Duodenal mucosa (tissue), 2 donors: Measurements from ENCODE around the gene EFNA5.

Experiments used
- H3K27ac ChIP-seq: one replicate; pipeline ENCODE4 v1.7.0; 2013; ENCODE audit warnings: low read depth, low read length
- H3K27me3 ChIP-seq, 2 donors: one replicate each; pipeline ENCODE4 v1.7.0; 2013; ENCODE audit warnings: low read length in 2 of 2, control low read depth in 1 of 2; ENCODE audit not compliant: insufficient read depth in 2 of 2, control insufficient read depth in 1 of 2
- H3K36me3 ChIP-seq, 2 donors: one replicate each; pipeline ENCODE4 v1.7.0; 2013; ENCODE audit warnings: low read length in 2 of 2, control low read depth in 1 of 2; ENCODE audit not compliant: insufficient read depth in 2 of 2, control insufficient read depth in 1 of 2
- H3K4me1 ChIP-seq, 2 donors: one replicate each; pipeline ENCODE4 v1.7.0; 2013; ENCODE audit warnings: low read length in 2 of 2, control low read depth in 1 of 2; ENCODE audit not compliant: insufficient read depth in 2 of 2, control insufficient read depth in 1 of 2
- H3K4me3 ChIP-seq, 2 donors: one replicate each; pipeline ENCODE4 v1.7.0; 2013; ENCODE audit warnings: low read length in 2 of 2, low read depth in 1 of 2
- H3K9ac ChIP-seq, 2 donors: one replicate each; pipeline ENCODE4 v1.7.0; 2013; ENCODE audit warnings: low read length in 2 of 2, low read depth in 1 of 2
- H3K9me3 ChIP-seq, 2 donors: one replicate each; pipeline ENCODE4 v1.7.0; 2013; ENCODE audit warnings: low read length in 2 of 2, control low read depth in 1 of 2; ENCODE audit not compliant: control insufficient read depth in 1 of 2

The EFNA5 gene

DNA sequence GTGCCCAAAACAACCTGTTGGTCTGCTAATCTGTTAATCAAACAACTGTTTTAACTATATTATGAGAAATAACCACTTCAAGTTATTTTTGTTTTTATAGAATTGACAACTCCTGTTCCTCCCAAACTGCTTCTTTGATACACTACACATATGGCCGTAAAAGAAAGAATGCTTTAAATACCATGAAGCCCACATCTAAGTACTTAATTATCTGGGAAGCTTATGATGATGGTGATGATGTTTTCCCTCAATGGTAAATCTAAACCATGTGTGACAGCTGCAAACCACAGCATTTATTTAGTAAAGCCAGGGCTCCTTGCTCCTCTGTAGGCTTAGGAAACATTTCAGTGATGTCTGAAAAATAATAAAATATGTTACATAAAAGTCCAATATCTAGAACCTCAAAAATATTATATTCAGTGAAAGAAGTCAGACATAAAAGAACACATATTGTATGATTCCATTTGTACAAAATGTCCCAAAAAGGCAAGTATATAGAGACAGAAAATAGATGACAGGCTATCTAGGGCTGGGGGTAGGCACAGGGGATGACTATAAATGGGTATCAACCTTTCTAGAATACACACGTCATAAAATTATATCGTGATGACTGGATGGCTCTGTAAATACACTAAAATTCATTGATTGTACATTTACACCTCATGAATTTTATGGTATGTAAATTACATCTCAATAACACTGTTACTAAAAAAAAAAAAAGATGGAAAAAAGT is 154.1 kb downstream of the EFNA5 start:
- H3K9me3 ChIP-seq = no peaks in the 10 kb centered on the region
- H3K27ac ChIP-seq = no peak overlapping the region
- H3K36me3 ChIP-seq = no peaks in the 10 kb centered on the region
- no peak overlapping the region for H3K9ac ChIP-seq
- no peak overlapping the region for H3K4me3 ChIP-seq
- peaks cover 0 to 3% of the 10 kb centered on the region in 2 donors for H3K4me1 ChIP-seq
- no peaks in the 10 kb centered on the region for H3K27me3 ChIP-seq

DNA sequence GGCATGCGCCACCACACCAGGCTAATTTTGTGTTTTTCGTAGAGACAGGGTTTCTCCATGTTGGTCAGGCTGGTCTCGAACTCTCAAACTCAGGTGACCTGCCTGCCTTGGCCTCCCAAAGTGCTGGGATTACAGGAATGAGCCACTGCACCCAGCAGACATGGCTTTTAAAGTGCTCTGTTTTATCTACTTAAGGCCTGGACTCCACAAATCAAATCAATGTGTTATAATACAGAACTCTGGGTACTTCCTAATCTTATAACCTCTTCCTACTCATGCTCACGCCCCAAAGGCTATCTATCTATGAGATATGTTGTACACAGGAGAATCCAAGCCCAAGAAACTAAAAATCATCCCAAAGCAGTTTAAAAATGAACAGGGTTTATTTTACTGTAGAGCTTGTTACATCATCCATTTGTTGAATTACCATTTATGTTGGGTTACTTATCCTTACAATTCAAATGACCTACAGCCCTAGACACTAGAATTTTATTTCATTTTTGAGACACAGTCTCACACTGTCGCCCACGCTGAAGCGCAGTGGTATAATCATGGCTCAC is 155.1 kb downstream of the EFNA5 start:
- Histone ChIP-seq H3K9me3 (no peaks in the 10 kb centered on the region), H3K27me3 (no peaks in the 10 kb centered on the region), H3K4me3 (no peak overlapping the region), H3K27ac (no peak overlapping the region), H3K4me1 (peaks cover 0 to 3% of the 10 kb centered on the region in 2 donors), H3K36me3 (no peaks in the 10 kb centered on the region), H3K9ac (no peak overlapping the region)

DNA sequence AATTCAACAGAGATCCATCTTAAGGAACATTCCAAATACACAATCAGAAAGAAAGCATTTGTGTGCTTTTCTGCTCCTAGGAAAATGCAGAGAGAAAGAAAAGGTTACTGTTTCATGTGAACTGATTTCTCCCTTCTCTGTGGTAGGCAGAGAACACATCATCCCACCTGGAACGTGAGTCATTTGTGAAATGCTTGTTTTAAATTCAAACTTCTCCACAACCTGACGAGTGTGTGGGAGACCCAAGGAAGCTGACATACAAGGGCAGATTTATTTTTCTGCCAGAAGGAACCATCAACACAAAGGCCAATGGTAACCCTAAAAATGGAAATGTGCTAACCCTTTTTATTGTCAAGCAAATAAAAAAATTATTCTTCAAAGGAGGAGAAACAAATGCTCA is 156.4 kb downstream of the EFNA5 start:
- H3K36me3 ChIP-seq = no peaks in the 10 kb centered on the region
- no peaks in the 10 kb centered on the region for H3K27me3 ChIP-seq
- H3K4me1 ChIP-seq = no peaks in the 10 kb centered on the region
- no peaks in the 10 kb centered on the region for H3K9me3 ChIP-seq
- H3K4me3 ChIP-seq = no peak overlapping the region
- no peak overlapping the region for H3K27ac ChIP-seq
- no peak overlapping the region for H3K9ac ChIP-seq

DNA sequence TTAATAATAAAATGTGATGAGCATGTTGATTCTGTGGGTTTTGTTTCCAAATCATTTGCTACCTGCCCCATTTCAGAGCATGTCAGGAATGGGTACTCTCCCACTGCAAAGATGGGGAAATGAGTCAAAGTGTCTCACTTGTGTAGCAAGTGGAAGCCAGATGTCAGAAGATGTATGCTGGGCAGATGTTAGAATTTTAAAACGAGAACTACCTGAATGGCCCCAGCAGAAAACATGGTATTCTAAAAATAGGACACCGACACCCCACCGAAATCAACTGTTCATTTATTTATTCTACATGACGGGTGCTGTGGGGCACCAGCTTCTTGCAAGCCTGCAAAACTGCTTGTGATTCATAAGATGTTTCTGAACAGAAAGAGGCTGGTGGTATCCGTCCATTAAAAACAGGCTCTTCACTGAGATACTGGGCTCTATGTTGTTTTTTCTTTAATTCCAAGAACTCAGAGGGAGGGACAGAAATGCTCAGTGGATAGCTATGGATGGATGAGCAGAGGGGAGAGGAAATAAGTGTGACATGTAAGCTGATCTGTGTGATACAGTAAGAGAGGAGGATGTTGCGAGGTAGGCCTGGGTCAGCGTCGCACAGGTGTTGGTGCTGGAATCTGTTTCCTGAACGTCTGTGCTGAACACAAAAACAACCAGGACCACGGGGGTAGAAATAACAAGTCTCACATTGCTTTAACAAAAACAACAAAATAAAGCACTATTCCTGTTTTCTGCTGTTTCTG is 157.2 kb downstream of the EFNA5 start:
- Histone ChIP-seq H3K9me3 (no peaks in the 10 kb centered on the region), H3K36me3 (no peaks in the 10 kb centered on the region), H3K4me3 (no peak overlapping the region), H3K27me3 (no peaks in the 10 kb centered on the region), H3K9ac (no peak overlapping the region), H3K27ac (no peak overlapping the region), H3K4me1 (no peaks in the 10 kb centered on the region)

DNA sequence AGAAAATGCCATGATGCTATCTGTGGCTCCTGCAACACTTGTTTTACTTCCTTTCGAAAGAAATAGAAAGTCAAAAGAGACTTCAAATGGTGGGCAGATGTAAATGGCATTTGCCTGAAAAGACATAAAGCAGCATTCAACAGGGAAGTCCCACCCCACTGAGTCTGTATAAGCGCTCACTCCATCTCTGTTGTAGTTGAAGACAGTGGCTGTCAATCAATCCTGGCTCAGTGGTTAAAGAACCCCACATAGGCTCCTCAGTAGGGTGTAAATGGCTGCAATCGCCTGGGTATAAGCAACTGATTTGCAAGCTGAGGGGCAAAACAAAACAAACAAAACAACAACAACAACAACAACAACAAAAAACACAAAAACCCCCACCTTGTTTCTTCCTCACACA is 158.7 kb downstream of the EFNA5 start:
- Histone ChIP-seq H3K36me3 (no peaks in the 10 kb centered on the region), H3K4me1 (no peaks in the 10 kb centered on the region), H3K27ac (no peak overlapping the region), H3K4me3 (no peak overlapping the region), H3K9me3 (no peaks in the 10 kb centered on the region), H3K9ac (no peak overlapping the region), H3K27me3 (no peaks in the 10 kb centered on the region)

DNA sequence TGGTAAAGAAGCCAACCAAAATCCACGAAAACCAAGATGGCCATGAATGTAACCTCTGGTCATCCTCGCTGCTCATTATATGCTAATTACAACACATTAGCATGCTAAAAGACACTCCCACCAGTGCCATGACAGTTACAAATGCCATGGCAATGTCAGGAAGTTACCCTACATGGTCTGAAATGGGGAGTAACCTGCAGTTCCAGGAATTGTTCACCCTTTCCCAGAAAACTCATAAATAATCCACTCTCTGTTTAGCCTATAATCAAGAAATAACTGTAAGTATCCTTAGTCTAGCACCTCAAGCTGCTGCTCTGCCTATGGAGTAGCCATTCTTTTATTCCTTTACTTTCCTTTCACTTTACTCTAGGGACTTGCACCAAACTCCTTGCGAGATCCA is 160.6 kb downstream of the EFNA5 start:
- H3K9ac ChIP-seq = no peak overlapping the region
- H3K27me3 ChIP-seq = no peaks in the 10 kb centered on the region
- H3K27ac ChIP-seq = no peak overlapping the region
- H3K4me3 ChIP-seq = no peak overlapping the region
- H3K4me1 ChIP-seq = peaks cover 5 to 13% of the 10 kb centered on the region in 2 donors
- H3K9me3 ChIP-seq = no peaks in the 10 kb centered on the region
- no peaks in the 10 kb centered on the region for H3K36me3 ChIP-seq

DNA sequence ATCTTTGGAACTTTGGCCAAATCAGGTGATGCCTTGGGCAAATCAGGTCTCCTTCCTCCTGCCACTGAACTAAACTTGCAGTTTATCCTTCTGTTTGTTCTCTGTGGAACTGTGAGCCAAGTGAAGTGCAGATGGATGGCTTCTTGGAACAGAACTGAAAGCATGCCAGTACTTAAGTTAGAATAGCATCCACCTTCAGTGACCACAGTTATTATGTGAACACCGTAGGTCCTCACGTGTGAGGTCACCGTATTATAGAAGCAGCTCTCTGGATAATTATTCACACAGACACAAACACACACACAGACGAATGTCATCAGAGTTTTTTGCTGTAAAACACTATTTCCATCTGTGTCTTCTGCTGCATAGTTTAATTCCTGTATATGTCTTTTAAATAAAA is 162.6 kb downstream of the EFNA5 start:
- no peak overlapping the region for H3K9ac ChIP-seq
- H3K36me3 ChIP-seq = no peaks in the 10 kb centered on the region
- no peaks in the 10 kb centered on the region for H3K27me3 ChIP-seq
- H3K9me3 ChIP-seq = no peaks in the 10 kb centered on the region
- H3K27ac ChIP-seq = no peak overlapping the region
- no peak overlapping the region for H3K4me3 ChIP-seq
- peaks cover 5 to 13% of the 10 kb centered on the region in 2 donors for H3K4me1 ChIP-seq

DNA sequence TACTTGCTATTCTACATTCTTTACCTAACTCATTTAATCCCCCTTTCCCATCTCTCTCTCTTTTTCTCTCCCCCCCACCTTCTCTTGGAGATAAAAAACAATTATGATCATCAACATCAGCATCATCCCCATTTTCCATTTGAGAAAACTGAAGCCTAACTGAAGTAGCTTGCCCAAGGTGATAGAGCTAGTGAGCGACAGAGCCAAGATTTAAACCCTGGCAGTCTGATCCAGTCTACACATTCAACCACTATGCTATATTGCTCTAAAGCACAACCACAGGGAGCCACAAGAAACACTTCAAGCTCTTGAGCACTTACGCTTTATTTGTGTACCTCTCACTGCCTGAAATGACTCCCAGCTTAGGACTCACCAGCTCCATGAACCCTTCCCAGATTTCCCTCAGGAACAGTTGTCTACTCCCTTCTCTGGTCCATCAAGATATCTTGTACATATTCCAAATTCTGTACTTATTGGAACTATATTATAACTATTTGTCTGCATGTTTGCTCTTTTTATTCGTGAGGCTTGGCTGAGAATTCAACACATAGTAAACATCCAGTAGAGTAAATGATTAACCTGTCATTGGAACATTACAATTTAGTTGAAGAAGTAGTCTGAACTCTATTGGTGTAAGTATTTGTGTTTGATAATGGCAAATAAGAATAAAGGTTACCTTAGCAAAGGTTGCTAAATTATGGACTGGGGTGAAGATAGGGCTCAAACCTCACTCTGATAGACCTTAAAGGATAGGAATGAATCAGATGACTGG is 164.8 kb downstream of the EFNA5 start:
- H3K9me3 ChIP-seq = no peaks in the 10 kb centered on the region
- H3K9ac ChIP-seq = no peak overlapping the region
- H3K4me1 ChIP-seq = peaks cover 8 to 13% of the 10 kb centered on the region in 2 donors
- H3K36me3 ChIP-seq = no peaks in the 10 kb centered on the region
- H3K4me3 ChIP-seq = peak overlapping the region; percentile 5 to 13
- H3K27ac ChIP-seq = no peak overlapping the region
- H3K27me3 ChIP-seq = no peaks in the 10 kb centered on the region

DNA sequence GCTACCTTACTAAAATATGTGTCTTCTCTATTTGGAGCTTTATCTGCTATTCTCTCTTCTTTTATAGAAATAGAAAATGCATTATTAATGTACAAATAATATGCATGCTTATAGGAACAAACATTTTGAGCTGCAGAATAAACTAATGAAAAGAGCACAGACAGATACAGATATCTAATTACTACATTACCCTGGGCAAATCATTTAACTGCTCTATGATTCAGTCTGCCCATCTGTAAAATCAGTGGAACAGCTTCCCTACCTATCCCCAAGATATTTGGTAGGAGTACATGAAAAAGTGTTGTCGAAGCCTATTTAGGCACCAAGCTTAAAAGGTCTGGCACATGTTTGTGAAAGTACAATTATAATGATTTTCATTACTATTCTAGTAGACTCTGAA is 166.3 kb downstream of the EFNA5 start:
- Histone ChIP-seq H3K4me3 (no peak overlapping the region), H3K27ac (no peak overlapping the region), H3K4me1 (peaks cover 8 to 22% of the 10 kb centered on the region in 2 donors), H3K36me3 (no peaks in the 10 kb centered on the region), H3K9me3 (no peaks in the 10 kb centered on the region), H3K9ac (no peak overlapping the region), H3K27me3 (no peaks in the 10 kb centered on the region)

DNA sequence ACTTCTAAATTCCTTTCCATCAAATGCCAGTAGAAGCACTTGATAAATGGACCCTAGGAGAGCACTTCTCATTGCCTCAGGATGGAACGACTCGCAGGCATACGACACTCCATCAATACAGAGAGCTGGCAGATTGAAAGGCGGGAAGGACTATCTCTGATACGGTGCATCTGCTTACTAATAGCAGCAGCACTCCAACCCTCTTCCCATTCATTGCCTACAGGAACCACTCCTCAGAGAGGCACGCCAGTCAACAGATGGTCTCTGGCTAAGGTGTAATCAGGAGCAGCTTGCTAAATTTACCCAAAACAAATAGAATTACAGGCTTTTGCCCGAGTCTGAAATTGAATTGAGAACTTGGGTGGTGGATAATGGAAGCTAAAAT is 168.1 kb downstream of the EFNA5 start:
- Histone ChIP-seq H3K27ac (no peak overlapping the region), H3K27me3 (no peaks in the 10 kb centered on the region), H3K9ac (no peak overlapping the region), H3K36me3 (no peaks in the 10 kb centered on the region), H3K9me3 (no peaks in the 10 kb centered on the region), H3K4me1 (peaks cover 8 to 25% of the 10 kb centered on the region in 2 donors), H3K4me3 (no peak overlapping the region)
